ENCODE data around the gene ADCY4. TPM values are rescaled to one million over a fixed set of nuclear protein-coding genes. Genes with fewer than 3 reads are reported as not detected.

ADCY4 gene
- polyA plus RNA-seq, 3 donors: 0.69 to 11.9 (median 0.70) TPM

DNA sequence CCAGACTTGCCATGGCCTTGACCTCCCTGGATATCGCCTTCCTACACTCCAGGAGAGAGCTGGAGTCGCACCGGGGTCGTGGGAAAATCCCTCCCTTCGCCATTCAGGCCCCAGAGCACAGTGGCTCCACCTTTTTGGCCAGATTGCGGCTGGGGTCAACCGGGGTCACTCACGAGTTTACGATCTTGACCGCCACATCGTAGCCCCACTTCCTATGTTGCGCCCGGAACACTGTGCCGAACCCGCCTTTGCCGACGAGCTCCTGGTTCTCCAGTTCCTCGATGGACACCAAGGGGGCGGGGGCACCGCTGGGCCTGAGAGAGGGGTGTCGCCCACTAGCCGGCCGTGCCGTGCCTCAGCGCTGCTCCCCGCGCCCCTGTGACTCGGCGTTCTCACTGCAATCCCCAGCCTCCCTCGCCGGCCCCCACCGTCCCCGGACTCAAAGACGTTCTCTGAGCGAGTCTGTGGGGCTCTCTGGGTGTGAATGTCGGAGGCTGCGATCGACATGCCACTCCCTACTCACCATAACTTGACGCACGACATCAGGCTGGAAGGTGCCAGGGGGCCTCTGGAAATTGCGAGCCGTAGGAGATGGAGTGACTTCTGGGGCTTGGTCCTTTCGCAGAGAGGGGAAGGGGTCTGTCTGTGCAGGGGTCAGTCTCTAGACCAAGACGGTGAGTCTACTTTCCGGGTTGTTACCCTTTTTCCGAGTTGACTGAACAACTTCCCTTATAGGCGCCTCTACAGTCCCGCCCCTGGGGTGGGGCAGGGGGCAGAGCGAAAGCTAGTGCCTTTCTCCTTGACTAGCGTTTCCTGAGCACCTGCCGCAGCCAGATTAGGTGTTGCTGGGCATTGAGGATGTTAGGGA, 4.6 kb upstream of the ADCY4 start, which contains the start of gene RIPK3:
TSS of gene RIPK3 (minus strand) at position 708 of the 868 bp plus-strand sequence. CDS start at position 543, 165 bp downstream.
- Histone ChIP-seq H4K20me1 (ENCODE audit: insufficient read depth, low read length) (peaks cover 44% of the 10 kb centered on the region), H2AFZ (ENCODE audit: insufficient read depth, low read depth, low read length, poor library complexity, severe bottlenecking) (peak within 1 kb of the TSS; percentile 91), H3K4me1 (ENCODE audit: control insufficient read depth in 1 of 2, insufficient read depth in 2 of 2, low read length in 2 of 2) (peaks cover 53 to 73% of the 10 kb centered on the region in 2 donors), H3K79me2 (ENCODE audit: insufficient read depth, low read length) (peaks cover 21% of the 10 kb centered on the region), H3K4me3 (replicated peaks in 1 of 3; ENCODE audit: low read depth in 2 of 3, low read length in 3 of 3) (peak within 1 kb of the TSS; percentile 63 to 90 (median 88)), H3K27ac (ENCODE audit: low read depth in 1 of 2, low read length in 2 of 2) (peak within 1 kb of the TSS; percentile 22 to 95), H3K4me2 (replicated peaks; ENCODE audit: extremely low read depth, low read length, poor library complexity, severe bottlenecking) (peak within 1 kb of the TSS; percentile 95), H3K27me3 (ENCODE audit: control insufficient read depth in 2 of 2, insufficient read depth in 2 of 2, low read length in 2 of 2) (peaks cover 4 to 11% of the 10 kb centered on the region in 2 donors), H3K36me3 (replicated peaks in 1 of 2; ENCODE audit: control insufficient read depth in 1 of 2, insufficient read depth in 2 of 2, low read length in 2 of 2) (peaks cover 19 to 26% of the 10 kb centered on the region in 2 donors), H3K9ac (ENCODE audit: insufficient read depth, low read length, poor library complexity, severe bottlenecking) (peak within 1 kb of the TSS; percentile 76), H3K9me3 (replicated peaks in 1 of 2; ENCODE audit: control insufficient read depth in 1 of 2, insufficient read depth in 1 of 2, low read length in 2 of 2) (peaks cover 0 to 2% of the 10 kb centered on the region in 2 donors)
- Mint-ChIP-seq H3K4me3 (peak within 1 kb of the TSS; percentile 96 to 99), H3K36me3 (peaks cover 36 to 37% of the 10 kb centered on the region in 2 donors), H3K4me1 (peaks cover 71% of the 10 kb centered on the region), H3K27me3 (ENCODE audit: low read depth in 3 of 3) (peaks cover 11 to 17% (median 12%) of the 10 kb centered on the region in 3 donors), H3K9me3 (peaks cover 0 to 6% (median 5%) of the 10 kb centered on the region in 7 donors), H3K27ac (peak within 1 kb of the TSS; percentile 84 to 97 (median 92))
- 7% methylated on average over 29 of the region's 51 CpGs for WGBS (ENCODE audit: insufficient coverage)
- TF ChIP-seq CTCF (IDR thresholded peaks at IDR 0.05): no peak
- intact Hi-C loops (cut with micrococcal nuclease): no loop called here
- peak; percentile 48 to 73 (median 52) for DNase-seq

GRCh38 chr14:24338843-24339242, 4.0 kb upstream of the ADCY4 start:
- intact Hi-C loops (cut with micrococcal nuclease): no loop called here
- Histone ChIP-seq H4K20me1 (ENCODE audit: insufficient read depth, low read length) (peaks cover 51% of the 10 kb centered on the region), H3K4me2 (replicated peaks; ENCODE audit: extremely low read depth, low read length, poor library complexity, severe bottlenecking) (peak overlapping the region; percentile 95), H3K4me1 (ENCODE audit: control insufficient read depth in 1 of 2, insufficient read depth in 2 of 2, low read length in 2 of 2) (peaks cover 60 to 79% of the 10 kb centered on the region in 2 donors), H3K9me3 (replicated peaks in 1 of 2; ENCODE audit: control insufficient read depth in 1 of 2, insufficient read depth in 1 of 2, low read length in 2 of 2) (peaks cover 0 to 2% of the 10 kb centered on the region in 2 donors), H3K36me3 (replicated peaks in 1 of 2; ENCODE audit: control insufficient read depth in 1 of 2, insufficient read depth in 2 of 2, low read length in 2 of 2) (peaks cover 19 to 26% of the 10 kb centered on the region in 2 donors), H3K4me3 (replicated peaks in 1 of 3; ENCODE audit: low read depth in 2 of 3, low read length in 3 of 3) (peak overlapping the region; percentile 63 to 90 (median 88)), H3K27ac (ENCODE audit: low read depth in 1 of 2, low read length in 2 of 2) (peak overlapping the region; percentile 16 to 95), H2AFZ (ENCODE audit: insufficient read depth, low read depth, low read length, poor library complexity, severe bottlenecking) (peak overlapping the region; percentile 91), H3K79me2 (ENCODE audit: insufficient read depth, low read length) (peaks cover 21% of the 10 kb centered on the region), H3K27me3 (ENCODE audit: control insufficient read depth in 2 of 2, insufficient read depth in 2 of 2, low read length in 2 of 2) (peaks cover 9 to 18% of the 10 kb centered on the region in 2 donors), H3K9ac (ENCODE audit: insufficient read depth, low read length, poor library complexity, severe bottlenecking) (peak overlapping the region; percentile 76)
- no peak for TF ChIP-seq CTCF (IDR thresholded peaks at IDR 0.05)
- Mint-ChIP-seq H3K4me1 (peaks cover 74% of the 10 kb centered on the region), H3K4me3 (peak overlapping the region; percentile 96 to 99), H3K9me3 (peaks cover 0 to 6% (median 5%) of the 10 kb centered on the region in 7 donors), H3K27me3 (ENCODE audit: low read depth in 3 of 3) (peaks cover 13 to 24% (median 19%) of the 10 kb centered on the region in 3 donors), H3K36me3 (peaks cover 36 to 39% of the 10 kb centered on the region in 2 donors), H3K27ac (peak overlapping the region in 5 of 7 donors; percentile 19 to 97 (median 91))
- WGBS (ENCODE audit: insufficient coverage): 82% methylated on average over 14 of the region's 14 CpGs
- no peak for DNase-seq

Measured in CD14-positive monocyte (primary cell).